TTC549 (cell line): ENCODE measurements around the gene RBFOX1.

Experiments used
- FAIRE-seq: peaks from 2 replicates; lab custom pipeline; 2012; peaks lifted over from hg19 to GRCh38; lab: Jason Lieb, UNC

The RBFOX1 gene

GRCh38 chr16:7526736-7527135, 194.1 kb downstream of the RBFOX1 start:
- FAIRE-seq: no peak

DNA sequence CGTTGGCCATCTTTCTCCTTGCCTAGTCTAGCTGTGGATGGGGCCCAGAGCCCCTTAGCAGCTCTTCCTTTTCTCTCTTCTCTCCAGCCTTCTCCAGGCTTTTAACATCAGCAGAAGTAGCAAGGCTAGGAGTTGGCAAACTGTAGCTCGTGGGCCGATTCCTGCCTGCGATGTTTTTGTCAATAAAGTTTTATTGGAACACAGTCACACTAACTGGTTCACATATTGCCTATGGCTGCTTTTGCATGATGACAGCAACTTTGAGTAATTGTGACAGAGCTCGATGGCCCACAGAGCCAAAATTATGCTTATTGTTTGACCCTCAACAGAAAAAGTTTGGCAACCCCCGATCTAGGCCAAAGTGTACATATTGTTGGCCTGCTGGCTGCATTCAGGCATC, 199.9 kb downstream of the RBFOX1 start:
- no peak for FAIRE-seq

- FAIRE-seq: no peak
Measured at GRCh38 chr16:7534749-7535148, 202.1 kb downstream of the RBFOX1 start.

DNA sequence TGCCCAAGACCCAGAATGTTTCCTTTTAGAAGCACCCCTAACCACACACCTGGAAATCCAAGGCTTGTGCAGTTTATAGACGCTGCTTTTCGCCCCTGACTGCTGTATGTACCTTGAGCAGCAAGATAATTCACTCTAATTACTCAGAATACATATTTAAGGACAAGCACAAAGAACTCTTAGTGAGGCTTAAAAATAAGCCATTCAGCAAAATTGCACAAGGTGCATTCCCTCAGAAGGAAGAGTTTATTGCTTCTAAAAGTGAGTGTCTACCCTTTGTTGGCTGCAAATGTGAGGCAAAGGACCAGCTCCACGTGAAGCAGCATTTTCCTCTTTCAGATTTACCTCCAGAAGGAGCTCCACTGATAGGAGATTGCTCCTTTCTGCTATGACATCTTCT, 208.4 kb downstream of the RBFOX1 start:
- no peak for FAIRE-seq

GRCh38 chr16:7545251-7545650, 212.6 kb downstream of the RBFOX1 start:
- FAIRE-seq: no peak

DNA sequence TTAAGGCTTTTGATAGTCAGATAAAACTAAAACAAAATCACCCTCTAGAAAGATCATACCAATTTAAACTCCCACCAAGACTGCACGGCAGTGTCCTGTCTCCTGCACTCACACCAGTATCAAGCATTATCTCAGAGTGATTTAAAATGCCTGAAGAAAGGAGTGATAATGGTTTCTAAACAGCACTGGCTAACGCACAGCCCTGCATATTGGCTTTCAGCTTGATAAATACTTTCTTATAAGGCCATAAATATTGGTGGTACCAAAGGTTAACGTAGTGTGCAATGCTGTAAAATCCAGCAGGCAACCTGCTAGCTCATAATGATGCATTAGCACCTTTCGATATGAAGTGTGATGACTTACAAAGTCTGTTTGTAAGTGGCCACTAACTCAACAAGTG, 214.3 kb downstream of the RBFOX1 start:
- no peak for FAIRE-seq

DNA sequence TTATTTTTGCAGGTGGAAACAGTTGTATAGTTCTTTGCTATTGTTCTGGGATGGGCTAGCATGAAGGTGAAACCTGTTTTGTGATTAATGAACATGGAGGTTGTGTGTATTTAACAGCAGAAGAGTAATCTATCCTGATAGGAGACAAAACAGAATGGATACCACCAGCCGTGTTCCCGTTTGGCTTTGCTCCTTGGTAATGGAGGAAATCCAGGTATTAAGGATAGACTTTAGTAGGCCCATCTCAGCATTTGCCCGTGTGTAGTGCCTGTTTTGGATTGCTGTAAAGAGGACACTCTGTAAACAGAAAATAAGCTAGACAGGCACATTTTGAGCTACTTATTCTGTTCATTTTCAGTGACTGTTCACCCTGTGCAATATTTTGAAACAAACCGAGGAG, 215.1 kb downstream of the RBFOX1 start:
- no peak for FAIRE-seq

- FAIRE-seq: no peak
Measured at GRCh38 chr16:7548796-7549318, 216.2 kb downstream of the RBFOX1 start.

- FAIRE-seq: no peak
Measured at GRCh38 chr16:7550096-7550495, 217.5 kb downstream of the RBFOX1 start.

DNA sequence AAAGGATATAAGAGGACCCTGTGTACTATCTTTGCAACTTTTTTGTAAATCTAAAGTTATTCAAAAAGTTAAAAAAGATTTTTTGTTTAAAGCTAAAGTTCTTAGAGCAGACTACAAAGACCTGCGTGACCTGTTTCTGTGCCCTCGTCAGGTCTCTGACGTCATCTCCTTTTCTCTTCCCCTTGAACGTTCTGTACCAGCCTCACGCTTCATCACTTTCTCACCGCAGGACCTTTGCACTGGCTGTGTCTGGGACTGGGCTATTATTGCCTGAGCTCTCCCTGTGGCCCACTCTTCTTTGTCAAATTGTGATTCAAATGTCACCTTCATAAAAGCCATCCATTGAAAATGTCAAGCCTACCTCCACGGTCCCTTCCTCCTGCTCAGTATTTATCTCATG, 222.8 kb downstream of the RBFOX1 start:
- no peak for FAIRE-seq

GRCh38 chr16:7561908-7562405, 229.3 kb downstream of the RBFOX1 start:
- FAIRE-seq: no peak

- FAIRE-seq: no peak
Measured at GRCh38 chr16:7566360-7566759, 233.7 kb downstream of the RBFOX1 start.

DNA sequence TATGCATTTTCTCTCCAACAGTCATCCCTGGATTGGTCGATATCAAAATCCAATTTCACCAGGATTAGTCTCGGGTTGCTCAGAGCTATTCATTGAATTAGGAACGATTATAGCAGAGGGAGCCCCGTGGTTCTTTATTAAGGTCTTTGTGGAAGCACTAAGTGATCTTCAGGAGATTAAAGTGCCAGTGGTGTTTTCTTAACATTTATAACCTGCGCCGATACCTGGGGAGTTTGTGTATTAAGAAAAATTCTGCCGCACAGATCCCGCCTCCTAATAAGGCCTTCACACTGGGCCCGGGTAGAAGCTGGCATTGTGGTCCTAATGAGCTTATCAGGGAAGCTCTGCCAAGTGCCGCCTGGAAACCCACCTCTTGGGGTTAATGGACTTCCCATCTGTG, 238.7 kb downstream of the RBFOX1 start:
- FAIRE-seq: no peak

GRCh38 chr16:7577588-7577987, 244.9 kb downstream of the RBFOX1 start:
- no peak for FAIRE-seq

GRCh38 chr16:7579454-7579853, 246.8 kb downstream of the RBFOX1 start:
- FAIRE-seq: no peak

GRCh38 chr16:7581175-7581574, 248.5 kb downstream of the RBFOX1 start:
- no peak for FAIRE-seq

DNA sequence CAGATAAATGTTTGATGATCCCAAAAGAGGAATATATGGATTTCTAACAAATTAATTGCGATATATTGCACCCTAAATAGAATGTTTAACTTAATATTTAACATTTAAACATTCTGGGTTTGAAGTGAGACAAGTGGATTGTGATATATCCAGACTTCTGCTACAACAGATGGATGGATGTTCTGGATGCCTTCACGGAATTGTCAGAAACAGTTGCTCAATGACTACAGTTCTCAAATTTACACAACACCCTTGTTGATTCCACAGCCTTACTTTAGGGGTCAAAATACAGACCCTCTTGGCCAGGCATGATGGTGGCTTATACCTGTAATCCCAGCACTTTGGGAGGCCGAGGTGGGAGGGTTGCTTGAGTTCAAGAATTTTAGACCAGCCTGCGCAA, 250.8 kb downstream of the RBFOX1 start:
- FAIRE-seq: no peak

DNA sequence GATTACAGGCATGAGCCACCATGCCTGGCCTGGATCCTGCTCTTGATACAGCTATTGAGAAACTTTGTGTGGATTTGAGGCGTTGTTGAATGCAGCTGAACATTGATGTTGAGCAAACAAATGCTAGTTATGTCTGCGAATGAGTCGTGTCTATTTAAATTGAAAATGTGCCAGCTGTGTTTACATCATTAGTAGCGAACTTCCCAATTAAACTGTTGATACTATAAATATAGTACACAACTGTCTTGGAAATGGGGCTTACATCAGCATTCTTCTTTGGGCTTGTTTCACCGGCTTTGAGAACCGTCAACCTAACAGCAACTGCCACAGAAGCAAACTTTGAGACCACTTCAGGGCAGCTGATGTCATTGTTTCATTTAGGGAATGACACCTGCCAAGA, 251.9 kb downstream of the RBFOX1 start:
- no peak for FAIRE-seq

DNA sequence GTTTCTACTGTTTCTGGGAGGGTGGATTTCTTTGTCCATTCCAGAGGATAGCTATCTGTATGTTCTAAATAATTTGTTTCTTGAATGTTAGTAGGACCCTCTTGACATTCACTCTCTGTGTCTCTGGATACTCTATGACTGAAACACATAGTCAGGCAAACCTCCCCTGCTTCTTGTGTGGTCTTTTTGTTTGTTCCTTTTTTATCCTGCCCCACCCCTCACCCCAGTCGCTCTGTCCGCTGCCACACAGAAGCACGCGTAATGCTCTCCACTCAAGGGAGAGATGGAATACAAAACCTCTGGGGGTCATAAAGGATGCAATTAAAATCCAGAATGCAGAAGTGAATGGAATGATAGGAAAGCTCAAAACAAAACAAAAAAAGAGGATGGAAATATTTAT, 253.1 kb downstream of the RBFOX1 start:
- no peak for FAIRE-seq

GRCh38 chr16:7590934-7591333, 258.3 kb downstream of the RBFOX1 start:
- FAIRE-seq: no peak

DNA sequence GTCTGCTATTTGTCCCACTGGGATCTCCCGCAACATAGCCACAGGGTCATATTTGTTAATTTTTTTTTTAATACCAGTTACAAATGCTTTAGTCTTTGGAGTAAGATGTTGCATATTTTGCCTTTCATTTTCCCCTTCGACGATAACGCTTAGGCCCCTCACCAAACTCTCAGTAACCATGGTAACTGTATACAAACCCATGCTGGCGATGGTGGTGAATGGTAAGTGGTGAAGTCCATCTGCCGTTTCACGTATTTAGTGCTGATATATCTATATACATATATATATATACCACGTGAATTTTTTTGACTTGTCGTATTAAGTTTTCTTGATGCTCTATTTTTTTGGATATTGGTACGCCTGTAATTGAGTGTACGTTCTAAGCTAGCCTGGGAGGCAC, 263.7 kb downstream of the RBFOX1 start:
- FAIRE-seq: no peak

- FAIRE-seq: no peak
Measured at GRCh38 chr16:7597677-7598076, 265.0 kb downstream of the RBFOX1 start.

GRCh38 chr16:7601100-7601499, 268.5 kb downstream of the RBFOX1 start:
- FAIRE-seq: no peak

GRCh38 chr16:7602291-7602950, 269.8 kb downstream of the RBFOX1 start:
- no peak for FAIRE-seq
